PC-9 (cell line): ENCODE data around the gene CHRFAM7A.
"Not testable (repeated sequence)": the region's sequence is repeated elsewhere in the genome, so short reads cannot be mapped to it uniquely, and the experiment has no call there.

Experiments used
- EZH2 ChIP-seq: fragments of 200-600 bp; sonication (generic); IDR thresholded peaks from 2 replicates; pipeline ENCODE4 v1.8.0; 2017; ENCODE audit warnings: antibody characterized with exemption, low read depth
- TF ChIP-seq, protein P1 (sequence below): fragments of 200-600 bp; sonication (generic); conservative IDR thresholded peaks from 2 replicates; pipeline ENCODE4 v1.6.1; 2017; ENCODE audit warnings: mixed run types, antibody characterized with exemption, mild to moderate bottlenecking, moderate library complexity

GRCh38 chr15:30420723-30421122 lies 27.4 kb upstream of the CHRFAM7A start:
- TF ChIP-seq, protein P1, sequence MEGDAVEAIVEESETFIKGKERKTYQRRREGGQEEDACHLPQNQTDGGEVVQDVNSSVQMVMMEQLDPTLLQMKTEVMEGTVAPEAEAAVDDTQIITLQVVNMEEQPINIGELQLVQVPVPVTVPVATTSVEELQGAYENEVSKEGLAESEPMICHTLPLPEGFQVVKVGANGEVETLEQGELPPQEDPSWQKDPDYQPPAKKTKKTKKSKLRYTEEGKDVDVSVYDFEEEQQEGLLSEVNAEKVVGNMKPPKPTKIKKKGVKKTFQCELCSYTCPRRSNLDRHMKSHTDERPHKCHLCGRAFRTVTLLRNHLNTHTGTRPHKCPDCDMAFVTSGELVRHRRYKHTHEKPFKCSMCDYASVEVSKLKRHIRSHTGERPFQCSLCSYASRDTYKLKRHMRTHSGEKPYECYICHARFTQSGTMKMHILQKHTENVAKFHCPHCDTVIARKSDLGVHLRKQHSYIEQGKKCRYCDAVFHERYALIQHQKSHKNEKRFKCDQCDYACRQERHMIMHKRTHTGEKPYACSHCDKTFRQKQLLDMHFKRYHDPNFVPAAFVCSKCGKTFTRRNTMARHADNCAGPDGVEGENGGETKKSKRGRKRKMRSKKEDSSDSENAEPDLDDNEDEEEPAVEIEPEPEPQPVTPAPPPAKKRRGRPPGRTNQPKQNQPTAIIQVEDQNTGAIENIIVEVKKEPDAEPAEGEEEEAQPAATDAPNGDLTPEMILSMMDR, result not testable (repeated sequence)
- TF ChIP-seq EZH2, result not testable (repeated sequence)
